Neural cell (in vitro differentiated cells): ENCODE data around the gene ATF2. TPM values are rescaled to one million over a fixed set of nuclear protein-coding genes. Genes with fewer than 3 reads are reported as not detected.

Experiments used
- H2AFZ ChIP-seq: fragments of 200-600, 300-800 bp; sonication (generic), shearing (Covaris generic); 2 replicates; pipeline ENCODE4 v1.6.0; 2014; ENCODE audit warnings: low read depth, mild to moderate bottlenecking, antibody characterized with exemption, low read length, moderate library complexity
- H3F3A ChIP-seq: fragments of 200-600 bp; shearing (Covaris generic); 2 replicates; pipeline ENCODE4 v1.6.1; 2016; ENCODE audit warnings: mild to moderate bottlenecking, moderate library complexity, mixed read lengths, antibody characterized with exemption, low read length; ENCODE audit not compliant: insufficient read depth, poor library complexity, severe bottlenecking
- H3K27ac ChIP-seq: fragments of 200-600, 300-800 bp; sonication (generic), shearing (Covaris generic); 2 replicates; pipeline ENCODE4 v1.5.1; 2014; ENCODE audit warnings: mild to moderate bottlenecking, low read length, moderate library complexity
- H3K27me3 ChIP-seq: fragments of 300-800, 200-600 bp; sonication (generic), shearing (Covaris generic); 2 replicates; pipeline ENCODE4 v1.6.0; 2014; ENCODE audit warnings: mild to moderate bottlenecking, low read depth, low read length, moderate library complexity; ENCODE audit not compliant: insufficient read depth
- H3K36me3 ChIP-seq: fragments of 300-800, 200-600 bp; sonication (generic), shearing (Covaris generic); 2 replicates; pipeline ENCODE4 v1.5.1; 2014; ENCODE audit warnings: mild to moderate bottlenecking, antibody characterized with exemption, low read length, moderate library complexity; ENCODE audit not compliant: insufficient read depth
- H3K4me2 ChIP-seq: fragments of 300-800, 200-600 bp; sonication (generic), shearing (Covaris generic); 2 replicates; pipeline ENCODE4 v1.6.0; 2014; ENCODE audit warnings: mild to moderate bottlenecking, low read length
- H3K4me3 ChIP-seq: fragments of 300-800, 200-600 bp; sonication (generic), shearing (Covaris generic); 2 replicates; pipeline ENCODE4 v1.5.1; 2014; ENCODE audit warnings: mild to moderate bottlenecking, low read length, moderate library complexity
- H3K79me2 ChIP-seq: fragments of 200-600 bp; shearing (Covaris generic); replicated peaks from 2 replicates; pipeline ENCODE4 v1.6.0; 2014; ENCODE audit warnings: mild to moderate bottlenecking, low read length, moderate library complexity; ENCODE audit not compliant: insufficient read depth
- H3K9ac ChIP-seq: fragments of 300-800, 200-600 bp; sonication (generic), shearing (Covaris generic); 2 replicates; pipeline ENCODE4 v1.6.1; 2016; ENCODE audit warnings: mild to moderate bottlenecking, low read length, mixed read lengths
- H3K9me2 ChIP-seq: fragments of 200-600 bp; shearing (Covaris generic); 2 replicates; pipeline ENCODE4 v1.6.1; 2016; ENCODE audit warnings: mild to moderate bottlenecking, low read length, mixed read lengths; ENCODE audit not compliant: insufficient read depth
- H3K9me3 ChIP-seq: fragments of 200-600, 300-800 bp; sonication (generic), shearing (Covaris generic); 2 replicates; pipeline ENCODE4 v1.6.1; 2016; ENCODE audit warnings: mild to moderate bottlenecking, mixed run types, low read length, moderate library complexity, mixed read lengths
- H4K20me1 ChIP-seq: fragments of 200-600 bp; shearing (Covaris generic); 2 replicates; pipeline ENCODE4 v1.6.1; 2016; ENCODE audit warnings: mild to moderate bottlenecking, mixed run types; ENCODE audit not compliant: insufficient read depth
- EP300 ChIP-seq: fragments of 450-650 bp; conservative IDR thresholded peaks from 2 replicates; pipeline ENCODE4 v1.6.1; 2014; ENCODE audit warnings: antibody characterized with exemption, mild to moderate bottlenecking, moderate library complexity; ENCODE audit not compliant: poor library complexity, severe bottlenecking
- EZH2 ChIP-seq: fragments of 200-600, 300-800 bp; shearing (Covaris generic), sonication (generic); IDR thresholded peaks from 2 replicates; pipeline ENCODE4 v1.6.1; 2014; ENCODE audit warnings: antibody characterized with exemption, low read length, borderline replicate concordance, mild to moderate bottlenecking; ENCODE audit not compliant: insufficient read depth, poor library complexity, severe bottlenecking
- MXI1 ChIP-seq: fragments of 450-650 bp; conservative IDR thresholded peaks from 2 replicates; pipeline ENCODE4 v1.6.1; 2014; ENCODE audit warnings: antibody characterized with exemption, mild to moderate bottlenecking; ENCODE audit not compliant: poor library complexity, severe bottlenecking
- POLR2AphosphoS5 ChIP-seq: IDR thresholded peaks from 2 replicates; pipeline ENCODE4 v1.6.1; 2012
- RAD21 ChIP-seq: fragments of 450-650 bp; conservative IDR thresholded peaks from 2 replicates; pipeline ENCODE4 v1.6.1; 2014; ENCODE audit warnings: antibody characterized with exemption, mild to moderate bottlenecking, moderate library complexity
- SMC3 ChIP-seq: fragments of 450-650 bp; conservative IDR thresholded peaks from 2 replicates; pipeline ENCODE4 v1.6.1; 2014; ENCODE audit warnings: antibody characterized with exemption, mild to moderate bottlenecking, moderate library complexity; ENCODE audit not compliant: poor library complexity
- polyA plus RNA-seq: library from polyadenylated mRNA; depleted of rRNA; stranded (reverse); fragments of >200 nt; gene quantifications from 2 replicates; pipeline ENCODE4 v1.2.3, GENCODE V29; 2014
- TF ChIP-seq, protein P1 (sequence below): IDR thresholded peaks from 2 replicates; pipeline ENCODE4 v1.6.1; 2012; ENCODE audit warnings: borderline replicate concordance
- TF ChIP-seq, protein P2 (sequence below): fragments of 450-650 bp; IDR thresholded peaks from 2 replicates; pipeline ENCODE4 v1.5.1; 2014; ENCODE audit warnings: antibody characterized with exemption, mild to moderate bottlenecking, moderate library complexity; ENCODE audit not compliant: poor library complexity, severe bottlenecking

ATF2 gene
- polyA plus RNA-seq, 1 donor from 2014 or later = 93.4 TPM

DNA sequence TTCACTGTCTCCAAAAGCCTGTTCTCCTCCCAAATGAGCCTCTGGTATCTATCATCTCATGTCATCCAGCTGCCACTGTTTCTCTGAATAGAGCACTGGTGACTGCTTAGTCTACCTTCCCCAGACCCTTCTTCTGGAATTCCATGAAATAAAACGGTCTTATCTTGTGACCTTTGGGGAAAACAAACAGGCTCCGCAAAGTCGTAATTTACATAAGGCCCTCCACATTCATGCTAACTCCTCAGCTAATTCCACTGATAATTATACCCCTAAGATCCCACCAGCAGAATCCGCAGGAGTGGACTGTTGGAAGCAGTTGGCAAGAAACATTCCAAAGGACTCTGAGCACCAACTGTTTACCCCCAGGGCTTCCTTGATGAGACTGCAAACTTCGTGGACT is 129.0 kb downstream of the ATF2 start:
- TF ChIP-seq MXI1 (no peak), POLR2AphosphoS5 (no peak)
- Histone ChIP-seq H3K4me2 (no peak overlapping the region), H3F3A (no peaks in the 10 kb centered on the region), H3K79me2 (no peaks in the 10 kb centered on the region), H2AFZ (no peak overlapping the region), H3K9me2 (no peaks in the 10 kb centered on the region), H3K27me3 (no peaks in the 10 kb centered on the region), H3K9me3 (no peaks in the 10 kb centered on the region), H3K4me3 (no peak overlapping the region), H3K36me3 (no peaks in the 10 kb centered on the region), H3K9ac (no peak overlapping the region), H4K20me1 (no peaks in the 10 kb centered on the region), H3K27ac (no peak overlapping the region)

DNA sequence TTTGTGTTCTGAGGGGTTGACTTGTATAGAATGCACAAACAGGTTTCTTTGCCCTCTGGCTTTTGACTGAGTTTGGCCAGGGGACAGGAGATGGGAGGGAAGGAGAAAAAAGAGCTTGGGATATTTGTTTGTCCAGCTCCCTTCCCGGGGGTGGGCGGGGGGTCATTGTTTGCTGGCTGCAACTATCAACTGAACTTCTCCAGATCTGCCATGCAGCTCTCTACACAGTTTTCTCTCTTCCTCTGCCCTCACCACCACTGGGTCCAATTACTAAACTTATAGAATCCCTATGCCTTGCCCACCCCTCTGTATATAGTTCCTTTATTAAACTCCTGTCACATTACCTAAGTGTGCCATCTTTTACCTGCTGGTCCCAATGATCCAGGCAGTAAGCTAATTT is 130.1 kb downstream of the ATF2 start:
- H3K4me3 ChIP-seq = no peak overlapping the region
- no peak overlapping the region for H3K4me2 ChIP-seq
- H4K20me1 ChIP-seq = no peaks in the 10 kb centered on the region
- H3K79me2 ChIP-seq = no peaks in the 10 kb centered on the region
- H3F3A ChIP-seq = no peaks in the 10 kb centered on the region
- no peaks in the 10 kb centered on the region for H3K36me3 ChIP-seq
- TF ChIP-seq RAD21 (no peak), EP300 (no peak), POLR2AphosphoS5 (no peak), EZH2 (no peak)
- TF ChIP-seq, protein P1, sequence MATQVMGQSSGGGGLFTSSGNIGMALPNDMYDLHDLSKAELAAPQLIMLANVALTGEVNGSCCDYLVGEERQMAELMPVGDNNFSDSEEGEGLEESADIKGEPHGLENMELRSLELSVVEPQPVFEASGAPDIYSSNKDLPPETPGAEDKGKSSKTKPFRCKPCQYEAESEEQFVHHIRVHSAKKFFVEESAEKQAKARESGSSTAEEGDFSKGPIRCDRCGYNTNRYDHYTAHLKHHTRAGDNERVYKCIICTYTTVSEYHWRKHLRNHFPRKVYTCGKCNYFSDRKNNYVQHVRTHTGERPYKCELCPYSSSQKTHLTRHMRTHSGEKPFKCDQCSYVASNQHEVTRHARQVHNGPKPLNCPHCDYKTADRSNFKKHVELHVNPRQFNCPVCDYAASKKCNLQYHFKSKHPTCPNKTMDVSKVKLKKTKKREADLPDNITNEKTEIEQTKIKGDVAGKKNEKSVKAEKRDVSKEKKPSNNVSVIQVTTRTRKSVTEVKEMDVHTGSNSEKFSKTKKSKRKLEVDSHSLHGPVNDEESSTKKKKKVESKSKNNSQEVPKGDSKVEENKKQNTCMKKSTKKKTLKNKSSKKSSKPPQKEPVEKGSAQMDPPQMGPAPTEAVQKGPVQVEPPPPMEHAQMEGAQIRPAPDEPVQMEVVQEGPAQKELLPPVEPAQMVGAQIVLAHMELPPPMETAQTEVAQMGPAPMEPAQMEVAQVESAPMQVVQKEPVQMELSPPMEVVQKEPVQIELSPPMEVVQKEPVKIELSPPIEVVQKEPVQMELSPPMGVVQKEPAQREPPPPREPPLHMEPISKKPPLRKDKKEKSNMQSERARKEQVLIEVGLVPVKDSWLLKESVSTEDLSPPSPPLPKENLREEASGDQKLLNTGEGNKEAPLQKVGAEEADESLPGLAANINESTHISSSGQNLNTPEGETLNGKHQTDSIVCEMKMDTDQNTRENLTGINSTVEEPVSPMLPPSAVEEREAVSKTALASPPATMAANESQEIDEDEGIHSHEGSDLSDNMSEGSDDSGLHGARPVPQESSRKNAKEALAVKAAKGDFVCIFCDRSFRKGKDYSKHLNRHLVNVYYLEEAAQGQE = no peak
- TF ChIP-seq, protein P2, sequence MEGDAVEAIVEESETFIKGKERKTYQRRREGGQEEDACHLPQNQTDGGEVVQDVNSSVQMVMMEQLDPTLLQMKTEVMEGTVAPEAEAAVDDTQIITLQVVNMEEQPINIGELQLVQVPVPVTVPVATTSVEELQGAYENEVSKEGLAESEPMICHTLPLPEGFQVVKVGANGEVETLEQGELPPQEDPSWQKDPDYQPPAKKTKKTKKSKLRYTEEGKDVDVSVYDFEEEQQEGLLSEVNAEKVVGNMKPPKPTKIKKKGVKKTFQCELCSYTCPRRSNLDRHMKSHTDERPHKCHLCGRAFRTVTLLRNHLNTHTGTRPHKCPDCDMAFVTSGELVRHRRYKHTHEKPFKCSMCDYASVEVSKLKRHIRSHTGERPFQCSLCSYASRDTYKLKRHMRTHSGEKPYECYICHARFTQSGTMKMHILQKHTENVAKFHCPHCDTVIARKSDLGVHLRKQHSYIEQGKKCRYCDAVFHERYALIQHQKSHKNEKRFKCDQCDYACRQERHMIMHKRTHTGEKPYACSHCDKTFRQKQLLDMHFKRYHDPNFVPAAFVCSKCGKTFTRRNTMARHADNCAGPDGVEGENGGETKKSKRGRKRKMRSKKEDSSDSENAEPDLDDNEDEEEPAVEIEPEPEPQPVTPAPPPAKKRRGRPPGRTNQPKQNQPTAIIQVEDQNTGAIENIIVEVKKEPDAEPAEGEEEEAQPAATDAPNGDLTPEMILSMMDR = no peak
- H3K9ac ChIP-seq = no peak overlapping the region
- no peak overlapping the region for H3K27ac ChIP-seq
- no peaks in the 10 kb centered on the region for H3K9me3 ChIP-seq
- H3K27me3 ChIP-seq = no peaks in the 10 kb centered on the region
- no peaks in the 10 kb centered on the region for H3K9me2 ChIP-seq
- no peak overlapping the region for H2AFZ ChIP-seq

DNA sequence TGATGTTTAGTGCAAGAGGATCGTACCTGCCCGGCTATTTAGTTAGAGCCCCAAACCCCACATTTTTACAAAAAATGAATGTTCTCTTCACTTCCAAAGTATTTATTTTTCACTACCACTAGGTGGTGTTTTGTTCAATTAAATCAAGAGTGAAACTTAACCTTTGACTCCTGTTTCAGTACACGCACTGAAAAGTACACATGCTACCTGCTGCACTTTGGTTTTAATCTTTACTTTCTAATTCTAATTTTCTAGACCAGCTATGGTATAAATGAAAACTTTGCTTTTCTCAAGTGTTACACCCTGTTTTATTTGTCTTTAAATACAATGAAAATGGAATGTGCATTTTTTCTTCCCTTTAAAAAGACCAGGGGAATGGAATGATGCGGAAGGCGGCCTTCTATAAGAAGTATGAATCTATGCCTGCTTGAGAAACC is 131.4 kb downstream of the ATF2 start:
- H3K27ac ChIP-seq = no peak overlapping the region
- TF ChIP-seq, protein P2 = peak; percentile 58
- TF ChIP-seq, protein P1 = no peak
- TF ChIP-seq SMC3 (peak; percentile 48), RAD21 (peak; percentile 37)
- H3K79me2 ChIP-seq = no peaks in the 10 kb centered on the region
- no peak overlapping the region for H3K9ac ChIP-seq
- H2AFZ ChIP-seq = no peak overlapping the region
- H3K9me3 ChIP-seq = no peaks in the 10 kb centered on the region
- H3K4me2 ChIP-seq = no peak overlapping the region
- no peaks in the 10 kb centered on the region for H3K27me3 ChIP-seq
- no peaks in the 10 kb centered on the region for H3K36me3 ChIP-seq
- no peaks in the 10 kb centered on the region for H3K9me2 ChIP-seq
- H4K20me1 ChIP-seq = no peaks in the 10 kb centered on the region
- H3K4me3 ChIP-seq = no peak overlapping the region
- no peaks in the 10 kb centered on the region for H3F3A ChIP-seq
